HG03196 (cell line): Measurements from ENCODE around the gene ACAD10.
"Not testable (repeated sequence)": the region's sequence is repeated elsewhere in the genome, so short reads cannot be mapped to it uniquely, and the experiment has no call there.

Experiments used
- ATAC-seq: cut with Tn5 transposase; IDR thresholded peaks from one replicate; pipeline ENCODE4 v1.9.1; 2021; ENCODE audit not compliant: unreplicated experiment

Gene ACAD10

GRCh38 chr12:111748867-111749266, 63.0 kb downstream of the ACAD10 start:
- no peak for ATAC-seq

DNA sequence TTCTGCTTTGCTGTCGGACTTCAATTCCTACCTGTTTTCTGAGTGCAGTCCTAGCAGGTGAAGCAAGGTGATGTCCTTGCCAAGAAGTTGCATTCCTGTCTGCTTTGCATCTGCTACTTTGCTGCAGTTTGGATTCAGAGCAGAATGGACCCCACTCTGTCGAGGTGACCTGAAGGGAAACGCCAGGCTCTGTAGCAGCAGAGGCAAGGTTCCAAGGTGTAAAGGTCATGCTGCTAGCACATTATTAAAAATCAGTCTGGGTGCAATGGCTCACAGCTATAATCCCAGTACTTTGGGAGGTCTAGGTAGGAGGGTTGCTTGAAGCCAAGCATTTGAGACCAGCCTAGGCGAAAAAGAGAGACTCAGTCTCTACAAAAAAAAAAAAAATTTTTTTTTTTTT, 63.5 kb downstream of the ACAD10 start:
- ATAC-seq = no peak

DNA sequence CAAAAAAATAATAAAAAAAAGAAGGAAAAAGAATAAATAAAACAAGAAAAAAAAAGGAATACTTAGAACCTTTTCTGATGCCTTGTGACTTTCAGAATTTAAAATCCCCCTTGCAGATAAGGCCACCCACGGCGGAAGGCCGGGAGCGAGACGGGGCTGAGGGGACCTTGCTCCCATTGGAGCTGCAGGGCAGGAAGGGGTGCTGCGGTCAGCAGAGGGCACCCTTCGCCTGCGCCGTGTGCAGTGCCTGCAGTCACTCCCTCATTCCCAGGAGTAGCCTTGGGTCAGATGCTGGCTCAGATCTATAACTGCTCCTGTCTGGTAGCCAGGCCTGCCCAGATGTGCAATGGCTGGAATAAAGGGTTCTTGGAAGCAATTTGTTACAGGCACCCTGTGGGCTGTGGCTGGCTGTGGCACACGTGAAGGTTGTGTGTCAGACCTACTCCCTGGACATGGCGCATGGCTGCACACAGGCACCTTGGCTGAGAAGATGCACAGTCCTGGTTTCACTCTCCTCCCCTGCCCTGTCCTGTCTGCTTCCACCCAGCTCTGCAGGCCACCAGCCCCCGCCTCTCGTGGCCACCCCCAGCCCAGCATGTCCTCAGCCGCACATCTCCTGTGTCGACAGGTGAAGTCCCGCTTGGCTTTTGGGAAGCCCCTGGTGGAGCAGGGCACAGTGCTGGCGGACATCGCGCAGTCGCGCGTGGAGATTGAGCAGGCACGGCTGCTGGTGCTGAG, 67.5 kb downstream of the ACAD10 start:
- no peak for ATAC-seq

DNA sequence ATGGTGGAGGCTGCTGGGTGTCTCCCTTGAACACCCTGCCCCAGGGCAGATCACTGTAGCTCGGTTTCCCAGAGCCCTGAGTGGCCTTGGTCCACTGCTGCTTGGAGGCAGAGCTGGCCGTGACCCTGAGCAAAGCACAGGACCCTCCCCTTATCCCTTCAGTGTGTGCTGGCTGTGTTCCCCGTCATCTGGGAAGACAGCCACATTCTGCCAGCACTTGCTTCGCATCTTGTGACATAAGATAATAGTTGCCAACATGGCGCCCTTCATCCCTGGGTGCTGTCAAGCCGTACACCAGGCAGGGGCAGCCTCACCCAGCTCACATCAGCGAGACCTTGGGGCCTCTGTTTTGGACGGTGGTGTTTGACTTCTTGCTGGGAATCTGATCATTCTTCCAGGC, 68.8 kb downstream of the ACAD10 start:
- no peak for ATAC-seq

GRCh38 chr12:111756196-111756595, 70.3 kb downstream of the ACAD10 start:
- no peak for ATAC-seq

DNA sequence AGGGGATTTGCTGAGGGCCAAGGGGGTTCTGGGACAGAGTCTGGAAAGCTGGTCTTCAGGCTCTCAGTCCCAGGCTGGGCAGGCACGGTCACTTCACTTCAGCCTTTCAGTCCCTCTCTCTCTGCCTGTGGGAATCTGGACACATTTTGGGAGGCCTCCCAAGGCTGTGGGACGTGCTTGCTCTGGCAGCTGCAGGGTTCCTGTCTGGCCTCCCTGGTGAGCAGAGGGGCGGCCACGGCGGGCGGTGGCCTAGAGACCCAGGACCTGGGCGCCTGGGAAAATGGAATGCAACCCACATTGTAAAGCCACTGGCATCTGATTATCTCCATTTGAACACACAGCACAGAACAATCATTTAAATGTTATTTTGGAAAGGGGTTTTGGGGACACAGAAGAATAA, 70.8 kb downstream of the ACAD10 start:
- no peak for ATAC-seq

DNA sequence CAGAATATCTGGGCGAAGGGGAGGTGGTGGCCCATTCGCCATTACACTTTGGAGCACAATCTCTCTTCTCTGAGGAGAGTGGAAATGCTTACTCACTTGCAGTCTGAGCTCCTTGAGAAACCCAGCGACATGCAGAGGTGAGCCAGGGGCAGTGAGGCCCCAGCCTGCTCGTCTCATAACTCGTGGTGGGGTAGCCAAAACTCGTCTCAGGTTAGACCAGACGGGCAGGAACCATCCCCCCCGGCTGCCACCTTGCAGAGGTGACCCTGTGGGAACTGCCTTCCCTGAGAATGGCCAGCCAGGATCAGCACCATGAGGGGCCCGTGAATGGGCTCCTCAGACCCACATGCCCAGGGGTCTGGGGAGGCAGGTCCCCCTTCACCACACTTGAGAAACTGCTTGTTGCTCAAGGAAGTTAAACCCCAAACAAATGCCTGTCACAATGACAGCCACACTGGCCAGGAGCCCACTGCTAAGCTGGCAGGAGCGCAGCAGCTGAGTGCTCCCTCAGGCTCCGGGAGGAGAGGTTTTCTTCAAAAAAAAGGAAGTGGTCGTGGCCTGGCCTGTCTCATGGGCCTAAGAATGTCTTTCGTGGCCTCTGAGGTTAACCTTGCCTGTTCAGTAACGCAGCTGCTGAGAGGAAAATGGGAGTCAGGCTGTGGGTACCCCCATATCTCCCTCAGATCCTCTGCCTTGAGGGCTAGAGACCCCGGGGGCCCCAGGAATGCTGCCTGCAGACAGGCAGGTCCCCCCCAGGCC, 71.7 kb downstream of the ACAD10 start:
- ATAC-seq = no peak

DNA sequence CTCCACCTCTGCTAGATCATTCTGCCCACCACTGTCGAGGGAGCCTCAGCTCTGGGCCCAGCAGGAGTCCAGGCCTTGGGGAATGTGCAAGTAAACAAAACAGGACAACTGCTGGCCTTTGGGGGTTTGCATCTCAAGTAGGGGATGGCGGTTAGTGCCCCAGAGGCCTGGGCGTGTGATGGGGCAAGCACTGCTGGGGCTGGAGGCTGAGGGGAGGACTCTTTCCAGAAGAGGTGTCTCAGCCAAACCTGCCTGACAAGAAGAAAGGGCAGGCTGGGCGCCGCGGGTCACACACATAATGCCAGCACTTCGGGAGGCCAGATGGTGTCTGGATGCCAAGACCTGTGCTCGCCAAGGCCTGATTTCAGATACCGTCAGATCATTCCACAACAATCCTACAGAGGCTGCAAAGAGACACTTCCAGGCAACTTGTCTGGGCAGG, 72.3 kb downstream of the ACAD10 start:
- ATAC-seq = no peak

GRCh38 chr12:111759271-111759670, 73.4 kb downstream of the ACAD10 start:
- no peak for ATAC-seq

DNA sequence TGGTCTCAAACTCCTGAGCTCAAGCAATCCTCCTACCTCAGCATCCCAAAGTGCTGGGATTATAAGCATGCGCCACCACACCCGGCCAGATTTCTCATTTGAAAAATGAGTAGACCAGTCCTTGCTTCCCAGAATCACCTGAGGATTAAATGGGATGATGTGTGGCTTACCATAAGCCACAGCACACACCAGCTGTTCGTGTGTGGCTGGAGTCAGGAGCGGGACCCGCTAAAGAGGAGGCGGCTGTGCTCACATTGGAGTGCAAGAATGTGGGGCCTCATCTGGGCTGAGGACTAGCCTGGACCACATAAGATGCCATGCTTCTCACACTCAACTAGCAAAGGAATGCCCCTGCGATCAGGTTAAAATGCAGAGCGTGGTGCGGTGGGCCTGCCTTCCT, 74.1 kb downstream of the ACAD10 start:
- ATAC-seq = no peak

DNA sequence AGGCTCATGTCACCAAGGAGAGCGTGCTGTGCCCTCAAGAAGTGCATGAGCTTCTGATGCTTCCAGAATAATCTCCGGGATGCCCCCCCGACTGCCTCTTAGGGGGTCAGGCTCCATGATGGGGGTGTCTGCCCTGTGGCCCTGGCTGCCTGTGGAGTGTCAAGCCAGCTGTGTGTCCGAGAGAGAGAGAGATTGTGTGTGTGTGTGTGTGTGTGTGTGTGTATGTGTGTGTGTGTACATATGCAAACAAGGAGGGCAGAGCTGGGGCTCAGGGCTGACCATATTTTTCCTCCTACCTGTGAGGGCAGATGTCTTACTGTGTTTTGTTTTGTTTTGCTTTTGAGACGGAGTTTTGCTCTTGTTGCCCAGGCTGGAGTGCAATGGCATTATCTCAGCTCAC, 75.2 kb downstream of the ACAD10 start:
- ATAC-seq = no peak

GRCh38 chr12:111761706-111762105, 75.9 kb downstream of the ACAD10 start:
- ATAC-seq = no peak

DNA sequence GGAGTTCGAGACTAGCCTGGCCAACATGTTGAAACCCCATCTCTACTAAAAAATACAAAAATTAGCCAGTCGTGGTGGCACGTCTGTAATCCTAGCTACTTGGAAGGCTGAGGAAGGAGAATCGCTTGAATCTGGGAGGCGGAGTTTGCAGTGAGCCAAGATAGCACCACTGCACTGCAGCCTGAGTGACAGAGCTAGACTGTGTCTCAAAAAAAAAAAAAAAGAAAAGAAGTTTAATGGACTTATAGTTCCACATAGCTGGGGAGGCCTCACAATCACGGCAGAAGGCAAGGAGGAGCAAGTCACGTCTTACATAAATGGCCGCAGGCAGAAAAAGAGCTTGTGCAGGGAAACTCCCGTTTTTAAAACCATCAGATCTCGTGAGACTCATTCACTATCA, 77.7 kb downstream of the ACAD10 start:
- not testable (repeated sequence) for ATAC-seq

DNA sequence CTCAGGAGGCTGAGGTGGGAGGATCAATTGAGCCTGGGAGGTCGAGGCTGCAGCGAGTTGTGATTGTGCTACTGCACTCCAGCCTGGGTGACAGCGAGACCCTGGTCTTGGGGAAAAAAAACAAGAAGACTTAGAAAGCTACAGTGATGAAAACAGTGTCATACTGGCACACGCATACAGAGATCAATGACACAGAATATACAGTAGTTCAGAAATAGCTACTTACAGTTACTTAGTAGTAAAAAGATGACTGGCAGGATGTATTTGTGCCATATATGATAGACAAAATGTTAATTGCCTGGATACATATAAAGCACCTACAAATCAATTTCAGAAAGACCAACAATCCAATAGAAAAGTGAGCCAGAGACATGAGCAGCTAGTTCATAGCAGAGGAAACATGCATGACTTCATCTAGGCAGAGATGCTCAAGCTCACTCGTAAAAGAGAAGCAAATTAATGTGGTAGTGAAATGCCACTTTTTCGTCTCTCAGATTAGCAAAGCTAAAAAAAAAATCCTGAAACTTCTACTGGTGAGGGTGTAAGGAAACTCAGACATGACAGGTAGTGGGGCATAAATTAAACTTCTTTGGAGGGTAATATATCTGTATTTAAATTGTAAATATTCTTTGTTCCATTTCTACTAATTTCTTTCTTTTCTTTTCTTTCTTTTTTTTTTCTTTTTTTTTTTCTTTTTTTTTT, 78.4 kb downstream of the ACAD10 start:
- no peak for ATAC-seq

DNA sequence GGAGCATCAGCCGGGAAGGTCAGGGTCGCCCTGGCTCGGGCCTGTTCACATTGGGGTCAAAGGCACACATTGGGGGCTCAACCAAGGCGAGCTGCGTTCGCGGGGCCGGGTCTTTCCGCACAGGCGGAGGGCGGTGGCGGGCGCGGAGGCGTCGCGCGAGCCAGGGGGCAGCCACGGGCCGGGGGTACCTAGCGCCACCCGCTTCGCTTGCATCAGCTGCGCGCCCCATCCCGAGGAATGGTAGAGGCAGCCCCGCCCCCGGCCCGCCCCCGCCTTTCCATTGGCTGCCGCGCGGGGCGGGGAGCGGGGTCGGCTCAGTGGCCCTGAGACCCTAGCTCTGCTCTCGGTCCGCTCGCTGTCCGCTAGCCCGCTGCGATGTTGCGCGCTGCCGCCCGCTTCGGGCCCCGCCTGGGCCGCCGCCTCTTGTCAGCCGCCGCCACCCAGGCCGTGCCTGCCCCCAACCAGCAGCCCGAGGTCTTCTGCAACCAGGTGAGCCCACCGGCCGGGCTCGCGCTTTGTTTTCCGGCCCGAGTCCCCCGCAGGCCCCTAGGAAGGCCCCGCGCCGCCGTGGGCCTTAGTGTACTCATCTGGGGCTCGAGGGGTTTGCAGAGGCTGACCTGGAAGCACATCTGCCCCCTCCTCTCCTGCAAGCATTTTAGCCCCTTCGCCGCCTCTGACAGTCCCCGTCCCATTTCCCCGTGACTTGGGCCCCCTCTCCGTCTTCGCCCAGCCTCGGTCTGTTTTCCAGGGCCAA, 80.9 kb downstream of the ACAD10 start, which contains the start of gene ALDH2:
Gene ALDH2 (plus strand): TSS at position 326 of the 754 bp plus-strand sequence. CDS start 50 bp downstream, at position 376.
- ATAC-seq = no peak

DNA sequence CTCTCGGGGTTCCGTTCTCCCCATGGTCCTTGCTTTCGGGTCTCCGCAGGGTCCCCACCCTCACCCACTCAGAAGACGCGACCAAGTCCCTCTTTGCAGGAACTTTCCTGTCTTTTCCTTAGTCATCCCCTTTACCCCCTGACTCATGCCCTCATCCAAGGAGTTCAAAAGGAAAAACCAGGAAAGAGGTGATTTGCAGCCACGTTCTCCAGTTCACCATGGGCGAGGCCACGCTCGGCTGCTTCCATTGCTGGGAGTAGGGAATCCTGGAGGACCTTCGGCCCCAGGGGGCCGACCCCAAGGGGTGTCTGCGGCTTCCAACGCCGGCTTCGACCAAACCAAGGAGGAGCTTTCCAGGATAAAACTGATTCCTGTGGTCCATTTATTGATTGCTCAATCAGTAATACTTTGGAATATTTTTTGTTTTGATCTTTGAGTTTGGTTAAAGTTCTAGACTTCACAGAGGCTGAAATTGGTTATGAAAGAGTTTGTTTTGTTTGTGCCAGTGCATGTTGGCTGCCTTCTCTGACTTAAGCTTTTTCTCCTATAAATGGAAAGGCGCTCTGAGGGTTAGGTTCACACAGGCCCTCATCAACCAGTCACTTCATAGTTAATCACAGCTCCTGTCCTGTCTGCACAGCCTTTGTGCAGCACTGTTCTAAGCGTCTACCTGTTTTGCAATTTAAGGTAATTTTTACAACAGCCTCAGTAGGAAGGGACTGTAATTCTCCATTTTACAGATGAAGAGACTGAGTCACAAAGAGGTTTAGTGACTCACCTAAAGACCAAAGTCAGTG, 81.7 kb downstream of the ACAD10 start:
- no peak for ATAC-seq

- ATAC-seq = no peak
Measured at GRCh38 chr12:111768159-111768895, 82.5 kb downstream of the ACAD10 start.

- no peak for ATAC-seq
Measured at GRCh38 chr12:111769599-111769998, 83.7 kb downstream of the ACAD10 start.

GRCh38 chr12:111773801-111774551, 88.1 kb downstream of the ACAD10 start:
- ATAC-seq = peak; percentile 57
